Fibroblast of upper back skin (primary cell): ENCODE data around the gene KIF1C.

Experiments
- DNase-seq: peaks from one replicate; pipeline ENCODE4 v3.0.0-alpha.2; 2013

KIF1C gene

DNA sequence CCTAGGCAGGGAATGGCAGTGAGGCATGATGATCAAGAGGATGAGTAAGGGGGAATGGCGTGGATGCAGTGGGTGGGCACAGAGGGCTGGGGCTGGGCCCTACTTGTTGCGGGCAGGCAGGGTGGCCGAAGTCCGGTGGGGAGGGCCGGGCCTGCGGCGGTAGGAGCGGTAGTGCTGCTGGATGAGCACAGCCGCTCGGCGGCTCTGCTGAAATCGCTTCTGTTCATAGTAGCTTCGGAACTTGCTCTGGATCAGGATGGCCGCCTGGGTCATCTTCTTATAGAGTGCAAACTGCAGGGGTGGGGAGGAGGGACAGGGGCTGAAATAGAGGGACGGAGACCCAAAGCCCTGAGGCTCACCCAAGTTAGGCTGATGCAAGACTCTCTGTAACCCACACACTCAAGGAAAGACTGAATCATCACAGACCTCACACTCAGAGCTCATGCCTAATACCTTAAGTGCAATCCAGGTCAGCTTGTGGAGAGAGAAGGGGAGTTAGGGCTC is 28.7 kb upstream of the KIF1C start:
- DNase-seq: peak; percentile 98

DNA sequence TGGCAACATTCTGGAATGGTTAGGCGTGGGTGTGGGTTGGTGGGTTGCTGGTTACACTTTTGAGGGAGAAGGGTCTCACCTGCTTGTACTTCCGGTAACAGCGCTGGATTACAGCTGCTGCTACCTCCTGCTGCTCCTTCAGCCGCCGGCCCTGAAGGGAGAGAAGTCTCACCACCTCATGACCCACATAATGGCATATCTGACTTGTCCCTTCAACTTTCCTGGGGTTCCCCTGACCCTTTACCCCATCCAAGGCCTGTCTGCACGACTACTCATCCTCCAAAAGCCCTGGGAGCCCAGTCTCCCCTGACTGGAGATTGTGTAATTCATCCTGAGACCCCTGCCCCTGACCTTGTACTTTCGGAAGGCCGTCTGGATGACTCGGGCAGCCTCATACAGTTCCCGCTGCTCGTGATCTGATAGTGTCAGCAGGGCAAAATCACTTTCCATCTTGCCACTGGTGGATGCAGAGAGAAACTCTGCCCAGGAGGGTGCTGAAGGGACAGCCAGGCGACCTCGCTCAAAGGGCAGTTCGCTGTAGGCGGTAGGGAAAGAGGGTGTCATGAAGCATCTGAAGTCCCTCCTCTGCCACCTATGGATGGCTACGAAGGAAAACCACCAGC is 28.1 kb upstream of the KIF1C start:
- DNase-seq: no peak

DNA sequence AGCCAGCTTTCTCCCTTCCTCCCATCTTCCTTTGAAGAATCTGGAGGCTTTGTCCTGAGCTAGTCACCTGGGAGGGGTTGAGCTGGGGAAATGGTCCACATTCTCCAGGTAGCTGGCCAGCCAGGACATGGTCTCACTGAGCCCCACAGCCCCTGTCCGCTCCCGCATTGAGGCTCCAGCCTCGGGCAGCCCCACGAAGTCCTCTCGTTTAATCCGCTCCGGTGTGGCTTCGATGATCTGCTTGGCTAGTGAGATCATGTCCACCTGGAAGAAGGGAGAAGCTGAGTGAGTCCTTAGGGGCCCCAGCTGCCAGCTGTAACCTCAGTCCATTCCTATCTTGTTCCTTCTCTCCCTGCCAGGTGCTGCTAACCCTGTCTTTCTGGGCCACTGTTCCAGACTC is 27.5 kb upstream of the KIF1C start:
- DNase-seq: no peak

DNA sequence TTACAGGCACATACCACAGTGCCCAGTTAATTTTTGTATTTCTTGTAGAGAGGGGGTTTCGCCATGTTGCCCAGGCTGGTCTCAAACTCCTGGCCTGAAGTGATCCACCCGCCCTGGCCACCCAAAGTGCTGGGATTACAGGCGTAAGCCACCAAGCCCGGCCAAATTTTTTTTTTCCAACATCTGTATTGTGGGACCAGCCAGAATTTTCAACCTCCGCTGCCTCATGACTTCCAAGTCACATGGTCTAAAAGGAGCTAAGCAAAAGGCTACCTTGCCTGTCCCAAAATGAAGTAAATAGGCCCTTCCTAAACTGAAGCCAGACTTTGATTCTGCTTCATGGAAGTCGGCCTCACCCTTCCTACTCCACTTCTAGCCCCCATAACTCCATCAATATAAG is 25.9 kb upstream of the KIF1C start:
- no peak for DNase-seq

- no peak for DNase-seq
Measured at GRCh38 chr17:4972322-4972721, 25.4 kb upstream of the KIF1C start.

GRCh38 chr17:4972752-4973151 is 25.0 kb upstream of the KIF1C start:
- DNase-seq: no peak

DNA sequence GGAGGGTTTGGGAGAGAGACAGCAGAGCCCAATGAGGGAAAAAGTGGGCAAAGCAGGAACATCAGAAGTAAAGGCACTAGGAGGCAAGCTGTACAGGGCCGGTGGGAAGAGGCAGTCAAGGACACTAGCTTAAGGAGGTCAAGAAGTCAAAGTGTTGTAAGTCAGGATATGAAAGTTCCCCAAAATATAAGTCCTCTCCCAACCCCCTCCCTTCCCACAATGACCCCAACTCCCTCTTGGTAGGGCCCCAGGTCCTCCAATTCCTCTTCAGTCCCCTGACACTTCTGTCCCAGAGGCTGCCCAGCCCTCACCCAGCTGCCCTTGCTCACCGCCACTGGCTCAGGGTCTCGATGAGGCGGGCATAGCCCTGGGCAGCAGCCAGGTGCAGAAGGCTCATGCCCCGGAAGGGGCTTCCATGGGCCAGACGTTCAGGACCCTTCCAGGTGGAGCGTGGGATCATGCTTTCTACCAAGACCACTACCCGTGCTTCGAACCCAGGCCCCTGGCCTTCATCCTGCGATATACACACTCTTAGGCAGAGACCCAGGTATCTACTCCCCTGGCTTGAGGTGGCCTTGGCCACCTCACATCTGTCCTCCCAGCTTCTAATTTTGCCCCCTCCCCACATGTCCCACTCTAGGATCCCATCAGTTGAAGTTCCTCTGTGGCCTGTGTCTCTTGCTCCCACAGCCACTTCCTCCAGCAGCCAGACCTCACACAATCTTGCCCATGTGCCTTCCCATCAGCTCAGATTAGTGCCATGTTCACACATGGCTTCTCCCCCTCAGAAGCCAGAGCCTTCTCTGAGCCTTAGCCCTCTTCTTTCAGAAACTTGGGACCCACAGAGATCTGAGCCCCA is 24.3 kb upstream of the KIF1C start:
- DNase-seq: no peak

DNA sequence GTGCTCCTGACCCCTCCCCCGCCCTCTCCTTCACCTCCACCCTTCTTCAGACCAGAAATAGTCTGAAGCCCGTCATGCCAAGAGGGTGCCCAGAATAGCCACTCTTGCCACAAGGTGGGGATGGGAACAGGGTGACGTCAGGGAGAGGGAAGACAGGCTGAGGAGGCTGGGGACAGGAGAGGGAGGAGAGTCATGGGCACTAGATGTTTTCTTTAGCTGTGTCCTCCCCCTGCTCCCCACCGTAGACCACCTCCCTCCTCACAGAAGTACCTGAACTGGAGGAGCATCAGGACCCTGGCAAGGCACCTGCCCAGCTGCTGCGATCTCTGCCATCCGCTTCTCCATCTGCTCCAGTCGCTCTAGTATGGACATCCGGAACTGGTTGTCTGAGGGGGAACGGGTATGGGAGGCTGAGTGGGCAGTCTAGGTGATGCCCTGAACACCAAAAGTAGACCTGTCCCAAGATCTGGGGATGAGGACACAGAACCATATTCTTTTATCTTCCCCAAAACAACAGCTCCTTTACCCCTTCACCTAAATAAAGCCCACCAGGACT is 23.6 kb upstream of the KIF1C start:
- DNase-seq: no peak

DNA sequence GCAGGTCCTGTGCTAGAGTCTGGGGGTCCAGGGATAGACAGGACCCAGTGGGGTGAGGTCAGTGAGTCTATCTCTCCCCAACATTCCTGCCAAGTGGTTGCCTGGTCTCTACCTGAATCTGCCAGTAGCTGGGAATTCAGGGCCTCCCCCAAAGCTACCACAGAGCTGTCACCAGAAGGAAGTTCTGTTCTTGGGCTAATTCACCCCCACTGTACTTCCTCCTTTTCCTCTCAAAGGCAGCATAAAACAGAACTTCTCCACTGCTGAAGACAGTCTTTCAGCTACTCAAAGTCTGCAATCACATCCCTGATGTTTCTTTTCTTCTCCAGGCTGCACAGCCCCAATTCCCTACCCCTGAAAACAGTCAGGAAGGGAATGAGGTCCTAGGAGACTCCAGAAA is 19.0 kb upstream of the KIF1C start:
- no peak for DNase-seq

- DNase-seq: peak; percentile 59
Measured at GRCh38 chr17:4980644-4981216, 17.0 kb upstream of the KIF1C start.

DNA sequence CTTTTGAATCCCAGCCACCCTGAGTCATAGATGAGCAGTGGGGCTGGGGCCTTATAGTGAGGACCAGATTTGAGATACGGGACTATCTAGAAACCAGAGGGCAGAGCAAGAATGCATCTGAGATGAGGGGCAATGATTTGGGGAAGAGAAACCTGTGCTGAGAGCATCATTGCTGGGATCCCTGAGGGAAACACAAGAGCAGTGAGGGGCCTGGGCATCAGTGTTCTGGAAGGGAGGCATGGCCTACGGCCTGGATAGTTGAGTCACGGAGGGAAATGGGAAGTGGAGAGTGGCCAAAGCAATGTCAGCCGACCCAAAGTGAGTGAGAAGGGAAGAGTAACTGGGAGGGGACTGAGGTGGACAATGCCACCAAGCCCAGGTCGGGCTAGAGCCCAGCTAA is 15.4 kb upstream of the KIF1C start:
- DNase-seq: no peak

DNA sequence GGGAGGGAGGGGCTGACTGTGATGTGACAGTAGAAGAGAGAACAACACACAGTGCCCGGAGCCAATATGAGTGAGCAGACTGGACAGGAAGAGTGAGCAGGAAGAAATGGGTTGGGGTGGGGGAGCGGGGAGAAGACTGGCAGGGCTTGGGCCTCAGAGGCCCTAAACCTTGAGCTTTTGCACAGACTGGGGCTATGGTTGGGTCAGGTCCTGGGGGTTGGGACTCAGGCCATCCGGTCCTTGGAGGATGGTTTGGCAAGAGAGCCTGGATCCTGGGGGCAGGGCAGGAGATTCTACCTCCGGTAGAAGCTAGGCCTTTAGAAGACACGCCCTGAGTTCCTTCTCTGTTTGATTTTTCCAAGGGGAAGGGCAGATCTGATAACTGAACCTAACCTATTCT is 11.3 kb upstream of the KIF1C start:
- no peak for DNase-seq

GRCh38 chr17:4986951-4987766 is 10.6 kb upstream of the KIF1C start, which contains the start of gene CAMTA2:
CAMTA2 (minus strand) TSS chr17:4987675; CDS start chr17:4986222, 1,453 bp downstream.
- DNase-seq: peak; percentile 74

DNA sequence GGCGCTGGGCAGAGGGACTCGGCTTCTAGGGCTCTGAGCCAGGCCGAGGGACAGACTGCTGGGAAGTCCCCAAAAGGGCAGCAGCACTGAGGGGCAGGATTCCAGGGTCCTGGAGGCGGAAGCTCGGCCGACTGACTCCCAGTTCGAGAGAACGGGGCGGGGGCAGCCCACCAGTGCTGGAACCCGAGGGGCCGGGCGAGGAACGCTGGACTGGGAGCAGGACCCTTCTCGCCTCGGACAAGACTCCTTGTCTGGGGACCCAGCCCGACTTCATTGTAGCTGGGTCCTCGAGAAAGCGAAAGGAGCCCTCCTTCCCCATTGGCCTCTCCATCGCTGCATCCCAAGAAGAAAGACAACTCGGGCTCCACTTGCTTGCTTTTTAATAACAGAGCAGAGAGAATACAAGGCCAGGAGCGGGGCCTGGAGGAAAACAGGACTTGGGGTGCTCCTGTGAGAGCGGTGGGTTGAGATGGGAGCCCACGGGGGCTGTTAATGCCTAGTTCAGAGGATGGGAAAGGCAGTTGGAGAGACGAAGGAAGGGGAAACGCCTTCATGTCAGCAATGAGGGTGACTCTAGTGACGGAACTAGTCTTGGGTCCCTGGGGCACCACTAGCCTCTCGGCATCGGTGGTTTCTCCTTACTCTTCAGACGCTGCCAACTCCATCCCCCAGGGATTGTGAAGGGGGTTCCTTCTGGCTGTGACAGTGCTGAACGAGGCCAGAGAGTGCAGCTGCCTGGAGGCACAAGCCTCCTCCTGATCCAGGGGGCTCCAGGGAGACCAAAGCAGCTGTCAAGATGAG is 9.8 kb upstream of the KIF1C start:
- no peak for DNase-seq

DNA sequence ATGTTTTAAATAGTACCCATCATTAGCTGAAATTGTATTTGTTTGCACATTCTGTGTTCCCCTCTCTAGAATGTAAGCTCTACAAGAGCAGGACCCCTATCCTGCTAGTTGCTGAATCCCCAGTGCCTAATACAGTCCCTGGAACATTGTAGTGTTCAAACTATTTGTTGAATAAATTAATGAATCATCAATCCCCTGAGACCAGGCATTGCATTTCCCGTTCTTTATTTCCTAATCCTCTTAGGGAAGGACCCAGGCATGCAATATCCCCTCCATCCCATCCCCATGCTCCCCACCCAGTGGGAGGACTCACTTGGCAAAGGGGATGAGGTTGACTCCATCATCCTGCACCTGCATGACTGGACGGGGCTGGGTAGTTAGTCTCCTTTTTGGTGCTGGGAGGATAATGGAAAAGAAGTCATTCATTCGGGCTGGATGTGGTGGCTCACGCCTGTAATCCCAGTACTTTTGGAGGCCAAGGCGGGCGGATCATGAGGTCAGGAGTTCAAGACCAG is 3.6 kb upstream of the KIF1C start:
- no peak for DNase-seq

- DNase-seq: no peak
Measured at GRCh38 chr17:4998027-4998731, 429 bp downstream of the KIF1C start.

GRCh38 chr17:4998732-4999429 is 1.1 kb downstream of the KIF1C start:
- DNase-seq: no peak

DNA sequence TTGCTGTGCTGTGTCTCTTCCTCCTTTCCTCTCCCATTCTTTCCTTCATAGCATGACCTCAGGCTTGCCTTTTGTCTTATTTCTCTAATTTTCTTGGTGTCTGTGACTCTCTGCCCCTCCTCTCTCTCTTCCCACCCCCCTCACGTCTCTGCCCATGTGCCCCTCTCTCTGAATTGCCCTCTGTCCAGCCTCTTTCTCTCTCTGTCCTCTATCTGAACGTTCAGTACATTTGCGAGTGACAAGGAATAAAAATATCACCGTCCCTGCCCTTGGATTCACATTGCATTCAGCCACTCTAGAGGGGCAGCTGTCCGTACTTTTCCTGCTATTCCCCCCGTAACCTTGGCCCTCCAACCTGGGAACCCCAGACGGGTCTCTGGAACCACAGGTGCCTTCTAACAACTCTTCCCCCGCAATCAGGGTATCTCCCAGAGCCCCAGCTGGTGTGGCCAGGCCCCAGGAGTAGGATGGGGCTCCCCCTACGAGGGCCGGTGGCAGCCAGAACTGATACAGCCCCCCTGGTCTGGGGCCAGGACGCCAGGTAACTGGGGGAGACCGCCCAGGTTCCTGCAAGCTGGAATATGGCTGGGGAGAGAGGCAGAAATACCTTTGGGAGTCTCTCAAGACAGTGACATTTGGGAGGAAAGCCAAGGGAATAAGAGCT is 1.8 kb downstream of the KIF1C start:
- DNase-seq: no peak

- peak; percentile 39 for DNase-seq
Measured at GRCh38 chr17:5000237-5000639, 2.5 kb downstream of the KIF1C start.
